Mucosa of rectum (tissue), 2 donors: Measurements from ENCODE around the gene CDK11A.
"Not testable (repeated sequence)": the region's sequence is repeated elsewhere in the genome, so short reads cannot be mapped to it uniquely, and the experiment has no call there.

ENCODE experiments used
- H3K27ac ChIP-seq, 2 donors: one replicate each; pipeline ENCODE4 v1.7.0; 2013; ENCODE audit warnings: inconsistent platforms in 2 of 2, low read depth in 2 of 2, low read length in 2 of 2
- H3K27me3 ChIP-seq, 2 donors: one replicate each; pipeline ENCODE4 v1.7.0; 2013; ENCODE audit warnings: low read length in 2 of 2; ENCODE audit not compliant: control insufficient read depth in 2 of 2, insufficient read depth in 2 of 2
- H3K36me3 ChIP-seq, 2 donors: one replicate each; pipeline ENCODE4 v1.7.0; 2013; ENCODE audit warnings: low read length in 2 of 2; ENCODE audit not compliant: control insufficient read depth in 2 of 2, insufficient read depth in 2 of 2
- H3K4me1 ChIP-seq, 2 donors: one replicate each; pipeline ENCODE4 v1.7.0; 2013; ENCODE audit warnings: low read length in 2 of 2, mild to moderate bottlenecking in 1 of 2; ENCODE audit not compliant: control insufficient read depth in 2 of 2, insufficient read depth in 2 of 2
- H3K4me3 ChIP-seq, 2 donors: one replicate each; pipeline ENCODE4 v1.7.0; 2013; ENCODE audit warnings: low read length in 2 of 2
- H3K9ac ChIP-seq, 2 donors: one replicate each; pipeline ENCODE4 v1.7.0; 2013; ENCODE audit warnings: low read length in 2 of 2, low read depth in 1 of 2, mild to moderate bottlenecking in 1 of 2
- H3K9me3 ChIP-seq, 2 donors: one replicate each; pipeline ENCODE4 v1.7.0; 2013; ENCODE audit warnings: low read length in 2 of 2; ENCODE audit not compliant: control insufficient read depth in 2 of 2
- donor health status: healthy.
- donor health status: Normal muscosa, but diverticular disease.

CDK11A gene

GRCh38 chr1:1699061-1699460 is 25.1 kb downstream of the CDK11A start:
- not testable (repeated sequence) for H3K9me3 ChIP-seq, H3K27me3 ChIP-seq, H3K27ac ChIP-seq, H3K9ac ChIP-seq, H3K4me3 ChIP-seq, H3K36me3 ChIP-seq, H3K4me1 ChIP-seq

- not testable (repeated sequence) for H3K27me3 ChIP-seq, H3K9ac ChIP-seq, H3K36me3 ChIP-seq, H3K27ac ChIP-seq, H3K4me1 ChIP-seq, H3K4me3 ChIP-seq, H3K9me3 ChIP-seq
Observed at GRCh38 chr1:1697358-1698183, 26.6 kb downstream of the CDK11A start.

DNA sequence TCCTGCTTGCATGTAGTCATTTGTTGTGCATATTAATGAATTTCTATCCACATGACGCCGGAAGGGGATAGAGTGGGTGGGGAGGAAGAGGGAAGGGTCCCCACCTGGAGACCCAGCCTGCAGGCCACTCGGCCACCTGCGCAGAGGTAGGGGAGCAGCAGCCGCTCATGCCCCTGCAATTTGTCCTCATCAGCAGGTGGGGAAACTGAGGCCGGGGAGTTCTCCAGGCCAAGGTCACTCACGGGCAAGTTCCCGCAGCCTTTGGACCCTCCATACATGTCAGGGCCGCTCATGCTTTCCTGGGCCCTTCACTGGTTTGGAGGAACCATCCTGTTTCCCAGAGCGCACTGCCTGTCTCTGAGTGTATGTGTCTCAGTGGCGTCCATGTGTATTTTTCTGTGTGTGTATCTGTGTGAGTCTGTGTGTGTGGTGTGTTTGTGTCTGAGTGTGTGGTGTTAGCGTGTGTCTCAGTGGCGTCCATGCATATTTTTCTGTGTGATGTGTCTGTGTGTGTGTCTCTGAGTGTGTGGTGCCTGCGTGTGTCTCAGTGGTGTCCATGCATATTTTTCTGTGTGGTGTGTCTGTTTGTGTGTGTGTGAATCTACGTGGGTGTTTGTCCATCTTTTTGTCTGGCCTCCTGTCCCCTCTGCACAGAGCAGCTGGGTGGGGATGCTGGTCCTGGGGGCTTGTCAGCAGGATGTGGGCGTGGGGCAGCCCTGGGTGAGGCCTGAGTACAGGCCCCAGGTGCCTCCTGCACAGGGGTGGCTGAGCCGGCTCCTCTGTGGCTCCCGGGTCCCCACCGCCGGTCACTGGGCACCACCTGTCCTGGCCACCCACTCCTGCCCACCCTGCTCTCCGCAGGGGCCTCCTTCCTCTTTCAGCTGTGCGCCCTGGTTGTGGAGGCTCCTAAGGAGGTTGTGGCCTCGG is 27.5 kb downstream of the CDK11A start:
- not testable (repeated sequence) for H3K9me3 ChIP-seq, H3K4me1 ChIP-seq, H3K27me3 ChIP-seq, H3K4me3 ChIP-seq, H3K27ac ChIP-seq, H3K9ac ChIP-seq, H3K36me3 ChIP-seq

GRCh38 chr1:1692714-1693647 is 31.2 kb downstream of the CDK11A start, which contains the start of gene SLC35E2B:
TSS of gene SLC35E2B (minus strand) at chr1:1692795. CDS start at chr1:1676699, 16,096 bp downstream.
- not testable (repeated sequence) for H3K27me3 ChIP-seq, H3K4me1 ChIP-seq, H3K9me3 ChIP-seq, H3K36me3 ChIP-seq
- Histone ChIP-seq H3K27ac (peak within 1 kb of the TSS; percentile 79 to 81), H3K9ac (peak within 1 kb of the TSS in 1 of 2 donors; percentile 56), H3K4me3 (peak within 1 kb of the TSS; percentile 44 to 61)

GRCh38 chr1:1692324-1692713 is 31.8 kb downstream of the CDK11A start:
- H3K27me3 ChIP-seq, H3K36me3 ChIP-seq, H3K9me3 ChIP-seq, H3K4me1 ChIP-seq: not testable (repeated sequence)
- peak overlapping the region; percentile 79 to 81 for H3K27ac ChIP-seq
- H3K4me3 ChIP-seq, result peak overlapping the region; percentile 44 to 61
- peak overlapping the region in 1 of 2 donors; percentile 56 for H3K9ac ChIP-seq

GRCh38 chr1:1691443-1691842 is 32.7 kb downstream of the CDK11A start:
- H3K4me3 ChIP-seq, result peak overlapping the region in 1 of 2 donors; percentile 52
- H3K9me3 ChIP-seq, H3K9ac ChIP-seq, H3K27me3 ChIP-seq, H3K27ac ChIP-seq, H3K36me3 ChIP-seq, H3K4me1 ChIP-seq: not testable (repeated sequence)

- not testable (repeated sequence) for H3K9ac ChIP-seq, H3K4me3 ChIP-seq, H3K27ac ChIP-seq, H3K27me3 ChIP-seq, H3K4me1 ChIP-seq, H3K36me3 ChIP-seq, H3K9me3 ChIP-seq
Observed at GRCh38 chr1:1689526-1689925, 34.6 kb downstream of the CDK11A start.

GRCh38 chr1:1687846-1688245 is 36.3 kb downstream of the CDK11A start:
- no peaks in the 10 kb centered on the region for H3K9me3 ChIP-seq
- H3K4me1 ChIP-seq, result no peaks in the 10 kb centered on the region
- no peak overlapping the region for H3K9ac ChIP-seq
- no peak overlapping the region for H3K27ac ChIP-seq
- H3K36me3 ChIP-seq, result peaks cover 0 to 9% of the 10 kb centered on the region in 2 donors
- H3K27me3 ChIP-seq, result no peaks in the 10 kb centered on the region
- H3K4me3 ChIP-seq, result no peak overlapping the region

GRCh38 chr1:1684031-1684681 is 40.0 kb downstream of the CDK11A start:
- no peak overlapping the region for H3K27ac ChIP-seq
- H3K36me3 ChIP-seq, result peaks cover 0 to 17% of the 10 kb centered on the region in 2 donors
- no peak overlapping the region for H3K4me3 ChIP-seq
- H3K9me3 ChIP-seq, result no peaks in the 10 kb centered on the region
- H3K27me3 ChIP-seq, result no peaks in the 10 kb centered on the region
- H3K9ac ChIP-seq, result no peak overlapping the region
- H3K4me1 ChIP-seq, result peaks cover 6% of the 10 kb centered on the region in 2 donors
